T47D (cell line): ENCODE measurements around the gene TMEM178A.
"Not testable (repeated sequence)": the region's sequence is repeated elsewhere in the genome, so short reads cannot be mapped to it uniquely, and the experiment has no call there.

Experiments
- DNase-seq, 2 experiments: peaks; one replicate each; pipeline versions ENCODE4 v3.0.0 to v3.0.0-alpha.2; 2011 to 2012; ENCODE audit warnings: low read depth in 1 of 2, low spot score in 1 of 2
- JUND ChIP-seq: IDR thresholded peaks from 2 replicates; pipeline ENCODE4 v1.6.1; 2012; ENCODE audit warnings: low read depth
- in situ Hi-C: cut with HindIII; loops from 2 replicates; pipeline ENCODE4 v1.10.0; 2016; ENCODE audit warnings: low sequenced_read_pairs, low pct_unique_long_range_greater_than_20kb

TMEM178A gene

DNA sequence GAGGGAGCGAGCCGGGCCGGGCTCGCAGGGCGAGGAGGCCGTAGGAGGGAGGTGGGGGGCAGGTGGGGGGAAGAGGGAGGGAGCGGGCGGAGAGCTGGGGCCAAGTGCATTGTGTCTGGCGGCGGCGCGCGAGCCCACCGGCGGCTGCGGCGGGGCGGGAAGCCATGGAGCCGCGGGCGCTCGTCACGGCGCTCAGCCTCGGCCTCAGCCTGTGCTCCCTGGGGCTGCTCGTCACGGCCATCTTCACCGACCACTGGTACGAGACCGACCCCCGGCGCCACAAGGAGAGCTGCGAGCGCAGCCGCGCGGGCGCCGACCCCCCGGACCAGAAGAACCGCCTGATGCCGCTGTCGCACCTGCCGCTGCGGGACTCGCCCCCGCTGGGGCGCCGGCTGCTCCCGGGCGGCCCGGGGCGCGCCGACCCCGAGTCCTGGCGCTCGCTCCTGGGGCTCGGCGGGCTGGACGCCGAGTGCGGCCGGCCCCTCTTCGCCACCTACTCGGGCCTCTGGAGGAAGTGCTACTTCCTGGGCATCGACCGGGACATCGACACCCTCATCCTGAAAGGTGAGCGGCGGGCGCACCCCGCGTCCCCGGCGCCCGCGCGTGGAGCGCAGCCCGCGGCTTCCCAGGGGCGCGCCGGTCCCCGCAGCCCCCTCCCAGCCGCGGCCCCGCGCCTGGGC is at the start of gene TMEM178A:
Gene TMEM178A, plus strand, starts transcription at position 107 of the 680 bp plus-strand sequence. Its CDS starts 58 bp downstream, at position 165.
- no peak for TF ChIP-seq JUND
- in situ Hi-C loops = no loop called here
- peak in 1 of 2 experiments; percentile 19 for DNase-seq

DNA sequence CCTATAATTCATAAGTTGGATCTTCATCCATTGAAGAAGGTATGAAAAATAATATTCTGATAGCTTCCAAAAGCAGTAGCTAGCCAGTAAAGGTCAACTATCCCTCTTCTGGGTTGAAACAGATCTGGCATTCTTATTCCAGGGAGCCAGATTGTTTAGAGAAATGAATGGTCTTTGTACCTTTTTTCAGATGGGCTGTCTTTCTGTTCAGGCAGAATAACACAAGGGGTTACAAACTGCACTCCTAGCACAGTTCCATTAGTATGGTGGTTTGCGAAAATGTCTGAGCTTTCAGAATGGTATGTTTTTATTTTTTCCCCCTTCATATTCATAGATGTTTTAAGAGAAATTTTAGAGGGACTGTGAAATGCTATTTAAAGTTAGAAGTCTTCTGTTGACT is 47.5 kb upstream of the TMEM178A start:
- in situ Hi-C loops = no loop called here
- TF ChIP-seq JUND = no peak
- DNase-seq = no peak

DNA sequence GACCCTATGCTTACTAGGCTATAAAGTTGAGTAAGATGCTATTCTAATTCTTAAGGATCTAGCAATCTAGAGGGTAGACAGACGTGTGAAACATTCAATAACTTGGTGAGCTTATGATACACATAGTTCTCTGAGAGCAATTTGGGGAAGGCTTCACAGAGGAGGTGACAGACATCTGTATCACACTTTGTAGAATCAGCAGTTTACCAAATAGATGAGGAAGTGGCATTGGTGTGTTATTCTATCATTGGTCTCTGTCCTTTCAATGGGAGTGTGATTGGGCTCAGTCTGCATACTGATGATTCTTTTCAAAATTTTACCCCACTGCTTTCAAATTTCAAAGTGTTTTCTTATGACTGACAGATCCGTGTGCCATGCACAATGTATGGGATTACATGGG is 47.0 kb upstream of the TMEM178A start:
- DNase-seq = no peak
- no peak for TF ChIP-seq JUND
- in situ Hi-C loops = no loop called here

- in situ Hi-C loops = no loop called here
- DNase-seq = no peak
- TF ChIP-seq JUND = no peak
Observed at GRCh38 chr2:39620067-39620466, 45.6 kb upstream of the TMEM178A start.

DNA sequence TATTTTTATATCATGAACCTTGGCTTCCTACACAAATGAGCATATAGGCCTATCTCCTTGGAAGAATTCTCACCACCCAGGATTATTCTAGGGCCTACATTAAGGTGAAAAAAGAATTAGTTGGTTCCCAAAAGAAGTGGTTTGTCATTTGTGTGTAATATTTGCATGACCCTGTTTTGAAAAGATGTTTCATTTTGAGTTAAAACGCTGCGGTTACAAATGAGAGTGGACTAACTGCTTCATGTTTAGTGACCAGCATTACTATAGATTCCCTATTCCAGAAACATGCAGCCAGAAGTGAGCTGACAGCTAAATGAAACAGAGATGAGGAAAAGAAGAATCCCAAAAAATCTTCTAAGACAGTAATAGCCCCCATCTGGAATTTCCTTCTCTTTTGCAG is 44.1 kb upstream of the TMEM178A start:
- in situ Hi-C loops = no loop called here
- TF ChIP-seq JUND = no peak
- no peak for DNase-seq

- in situ Hi-C loops = no loop called here
- DNase-seq = no peak
- TF ChIP-seq JUND = no peak
Observed at GRCh38 chr2:39622860-39623259, 42.9 kb upstream of the TMEM178A start.

DNA sequence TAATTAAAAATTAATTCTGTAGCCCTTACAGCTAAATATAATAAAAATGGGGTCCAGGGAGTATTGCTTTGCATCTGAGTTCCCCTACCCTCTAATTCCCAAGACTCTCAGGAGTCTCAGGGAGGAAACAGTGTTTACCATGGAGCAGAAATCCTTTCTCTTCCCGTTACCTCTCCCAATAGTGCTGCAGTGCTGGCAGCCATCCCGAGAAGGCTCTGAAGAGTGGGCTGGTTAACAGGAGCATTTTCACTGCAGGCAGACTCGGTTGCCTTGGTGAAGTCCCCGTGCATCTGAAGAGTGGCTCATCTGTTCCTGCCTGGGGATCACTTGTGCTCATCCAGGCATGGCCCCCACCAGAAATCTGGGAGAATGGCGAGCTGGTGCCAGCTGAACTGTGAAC is 41.8 kb upstream of the TMEM178A start:
- no peak for TF ChIP-seq JUND
- DNase-seq = no peak
- in situ Hi-C loops = no loop called here

GRCh38 chr2:39625193-39625926 is 40.4 kb upstream of the TMEM178A start:
- no peak for TF ChIP-seq JUND
- in situ Hi-C loops = no loop called here
- DNase-seq = no peak

- no peak for DNase-seq
- no peak for TF ChIP-seq JUND
Observed at GRCh38 chr2:39625927-39626270, 39.8 kb upstream of the TMEM178A start.

GRCh38 chr2:39628346-39628745 is 37.4 kb upstream of the TMEM178A start:
- DNase-seq, in situ Hi-C loops: not testable (repeated sequence)

More at GRCh38 chr2:39625927-39626270, 39.8 kb upstream of the TMEM178A start:
- in situ Hi-C loops = no loop called here

- DNase-seq = no peak
- TF ChIP-seq JUND = no peak
- in situ Hi-C loops = no loop called here
Observed at GRCh38 chr2:39629646-39630045, 36.1 kb upstream of the TMEM178A start.

- in situ Hi-C loops = no loop called here
- no peak for TF ChIP-seq JUND
- no peak for DNase-seq
Observed at GRCh38 chr2:39631256-39631655, 34.5 kb upstream of the TMEM178A start.

DNA sequence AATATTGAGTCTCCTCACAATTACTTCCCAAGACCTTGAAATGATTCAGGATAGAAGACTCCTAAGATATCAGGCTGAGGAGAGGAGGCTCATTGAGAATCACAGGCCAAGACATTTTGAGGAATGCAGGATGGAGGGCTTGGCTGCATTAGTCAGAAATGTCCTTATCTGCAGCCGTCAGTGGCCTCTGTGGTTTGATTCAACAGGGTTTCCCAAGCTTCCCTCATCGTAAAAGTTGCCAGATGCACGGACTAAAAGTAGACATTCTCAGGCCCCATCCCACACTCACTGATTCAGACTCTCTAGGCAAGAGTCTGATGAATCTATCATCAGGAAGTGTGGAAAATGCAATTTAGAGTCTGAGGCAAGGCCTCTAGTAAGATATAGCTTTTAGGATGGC is 34.0 kb upstream of the TMEM178A start:
- in situ Hi-C loops = no loop called here
- no peak for DNase-seq
- TF ChIP-seq JUND = no peak

GRCh38 chr2:39632876-39633275 is 32.8 kb upstream of the TMEM178A start:
- TF ChIP-seq JUND = no peak
- in situ Hi-C loops = no loop called here
- DNase-seq = no peak
